K562 (cell line): ENCODE data around the gene SKIL. TPM values are rescaled to one million over a fixed set of nuclear protein-coding genes. Genes with fewer than 3 reads are reported as not detected.

ENCODE experiments used
- BRCA1 ChIP-seq, 2 experiments: fragments of 450-650 bp in 1 of 2; sonication (generic) in 1 of 2; formaldehyde crosslinking in 1 of 2; IDR thresholded peaks; 2 replicates each; pipeline versions ENCODE4 v1.5.0 to v1.6.1; 2017 to 2020; ENCODE audit warnings: mild to moderate bottlenecking in 1 of 2, missing genetic modification reagents in 1 of 2
- CHD1 ChIP-seq: fragments of 200-600 bp; sonication (generic); IDR thresholded peaks from one replicate; pipeline ENCODE4 v1.6.1; 2012; ENCODE audit warnings: mild to moderate bottlenecking, moderate library complexity, low read length, inconsistent platforms
- CHD7 ChIP-seq: fragments of 200-600 bp; sonication (generic); IDR thresholded peaks from one replicate; pipeline ENCODE4 v1.6.1; 2012; ENCODE audit warnings: mild to moderate bottlenecking, low read depth, low read length, inconsistent platforms
- FOS ChIP-seq: IDR thresholded peaks from 3 replicates; pipeline ENCODE4 v1.6.1; 2011; ENCODE audit not compliant: insufficient read length; ENCODE audit errors: extremely low read depth
- HDAC8 ChIP-seq: fragments of 450-650 bp; IDR thresholded peaks from 2 replicates; pipeline ENCODE4 v1.6.1; 2016; ENCODE audit warnings: mild to moderate bottlenecking, missing genetic modification characterization, moderate library complexity, missing compliant biosample characterization
- HNRNPH1 ChIP-seq: fragments of 200-400 bp; formaldehyde crosslinking; optimal IDR thresholded peaks from 2 replicates; pipeline ENCODE3; 2017; ENCODE audit warnings: low read depth, mild to moderate bottlenecking, low read length, moderate library complexity
- IRF1 ChIP-seq: sonication (generic); formaldehyde crosslinking; IDR thresholded peaks from 2 replicates; pipeline ENCODE4 v1.8.0; 2022; ENCODE audit warnings: missing genetic modification reagents, mild to moderate bottlenecking, borderline replicate concordance
- MAFF ChIP-seq: IDR thresholded peaks from 2 replicates; pipeline ENCODE4 v1.6.1; 2012; ENCODE audit warnings: low read length, improper control_type of control experiment
- NUFIP1 ChIP-seq: fragments of 450-650 bp; IDR thresholded peaks from 2 replicates; pipeline ENCODE4 v1.6.1; 2018; ENCODE audit not compliant: partially characterized antibody
- SIX5 ChIP-seq, 2 experiments: IDR thresholded peaks; 2 replicates each; pipeline ENCODE4 v1.6.1; 2011; ENCODE audit warnings: low read length in 2 of 2, borderline replicate concordance in 1 of 2, low read depth in 1 of 2, mild to moderate bottlenecking in 1 of 2, moderate library complexity in 1 of 2; ENCODE audit not compliant: insufficient read depth in 1 of 2
- polyA plus RNA-seq, 8 experiments: library from polyadenylated mRNA; depleted of rRNA in 4 of 8; stranded (reverse) in 5 of 8; unstranded in 3 of 8; fragments of >200 nt; fragmentation: Nextera tagmentation in 2 of 8; fragmentation: Illumina TruSeq in 1 of 8; extraction: Ambion mirVana in 2 of 8; extraction: Trizol in 1 of 8; gene quantifications; 2 replicates each; pipeline versions ENCODE4 v1.2.1 to v1.2.3, GENCODE V29; 2011 to 2014; ENCODE audit warnings: inconsistent platforms in 1 of 8, missing spikeins in 1 of 8
- total RNA-seq, 7 experiments: library from RNA; depleted of rRNA in 6 of 7; stranded (reverse); fragments of >200 nt in 6 of 7; fragmentation: Illumina TruSeq in 2 of 7; extraction: Trizol in 2 of 7; gene quantifications; 2 replicates each; pipeline versions ENCODE4 v1.2.1 to v1.2.3, GENCODE V29; 2011 to 2021; ENCODE audit warnings: low replicate concordance in 1 of 7
- TF ChIP-seq, protein P1 (sequence below), 2 experiments: fragments of 450-650 bp; IDR thresholded peaks; 2 replicates each; pipeline ENCODE4 v1.6.1; 2016

The SKIL gene
- total and polyA plus RNA-seq, 9 of the 15 experiments (the other 6 are each of a cell fraction or from before 2014, with no cell fraction given) = 4.3 to 19.1 (median 9.7) TPM

DNA sequence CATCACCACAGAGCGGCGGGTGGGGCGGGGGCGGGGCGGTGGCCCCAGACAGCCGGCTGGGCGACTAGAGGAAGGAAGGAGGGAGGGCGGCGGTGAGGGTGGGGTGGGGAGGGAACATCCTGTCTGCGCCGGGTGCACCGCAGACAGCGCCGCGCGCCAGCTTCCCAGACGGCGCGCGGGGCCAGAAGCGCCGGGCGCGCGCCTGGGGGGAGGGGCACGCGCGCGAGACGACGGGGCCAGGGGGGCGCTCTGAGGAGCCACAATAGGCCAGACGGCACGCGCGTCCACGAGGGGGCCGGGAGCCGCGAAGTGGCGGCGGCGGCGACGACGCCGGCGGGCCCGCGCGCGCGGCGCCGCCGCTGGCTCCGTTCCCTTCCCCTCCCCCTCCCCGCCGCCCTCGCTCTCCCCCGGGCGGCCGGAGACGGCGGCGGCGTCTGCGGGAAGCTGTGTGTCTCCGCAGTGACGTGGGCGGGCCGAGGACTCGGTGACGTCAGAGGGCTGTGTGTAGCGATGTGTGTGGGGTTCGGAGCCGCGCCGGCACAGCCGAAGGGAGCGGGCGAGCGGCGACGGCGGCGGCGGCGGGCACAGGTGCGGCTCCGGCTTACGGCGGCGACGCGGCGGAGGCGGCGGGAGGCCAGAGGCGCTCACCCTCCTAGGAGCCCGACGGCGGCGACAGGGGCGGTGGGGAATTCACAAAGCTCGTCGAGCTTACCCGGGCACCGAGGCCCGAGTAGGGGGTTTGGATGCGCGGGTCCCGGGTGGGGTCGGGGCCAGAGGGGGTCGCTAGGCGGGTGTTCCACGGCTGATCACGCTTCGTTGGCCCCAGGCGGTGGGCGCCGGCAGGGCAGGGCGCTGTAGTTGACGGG is at the start of gene SKIL (continued):
- TF ChIP-seq IRF1 (CRISPR knock-in tag) (no peak), CHD1 (no peak), CHD7 (no peak), FOS (no peak), NUFIP1 (no peak), MAFF (no peak), BRCA1 (IDR thresholded peaks at IDR 0.05) (no peak), BRCA1 (CRISPR knock-in tag; IDR thresholded peaks at IDR 0.05) (0 out of 2 replicates have a peak, but pooled peaks have one; percentile 31), HNRNPH1 (no peak), HDAC8 (tag) (no peak), SIX5 (IDR thresholded peaks at IDR 0.05; ENCODE audit: borderline replicate concordance in 1 of 2, insufficient read depth in 1 of 2, low read depth in 1 of 2, low read length in 2 of 2) (no peak)
- TF ChIP-seq, protein P1, sequence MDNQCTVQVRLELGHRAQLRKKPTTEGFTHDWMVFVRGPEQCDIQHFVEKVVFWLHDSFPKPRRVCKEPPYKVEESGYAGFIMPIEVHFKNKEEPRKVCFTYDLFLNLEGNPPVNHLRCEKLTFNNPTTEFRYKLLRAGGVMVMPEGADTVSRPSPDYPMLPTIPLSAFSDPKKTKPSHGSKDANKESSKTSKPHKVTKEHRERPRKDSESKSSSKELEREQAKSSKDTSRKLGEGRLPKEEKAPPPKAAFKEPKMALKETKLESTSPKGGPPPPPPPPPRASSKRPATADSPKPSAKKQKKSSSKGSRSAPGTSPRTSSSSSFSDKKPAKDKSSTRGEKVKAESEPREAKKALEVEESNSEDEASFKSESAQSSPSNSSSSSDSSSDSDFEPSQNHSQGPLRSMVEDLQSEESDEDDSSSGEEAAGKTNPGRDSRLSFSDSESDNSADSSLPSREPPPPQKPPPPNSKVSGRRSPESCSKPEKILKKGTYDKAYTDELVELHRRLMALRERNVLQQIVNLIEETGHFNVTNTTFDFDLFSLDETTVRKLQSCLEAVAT (IDR thresholded peaks at IDR 0.05) = no peak
